ENCODE results near the gene HSPG2. TPM values are rescaled to one million over a fixed set of nuclear protein-coding genes. Genes with fewer than 3 reads are reported as not detected.

HSPG2 gene
- total RNA-seq, 1 donor from 2014 or later: 656 TPM

- H3K27me3 Mint-ChIP-seq: no peaks in the 10 kb centered on the region
- no peak for DNase-seq (ENCODE audit: low spot score, unreplicated experiment)
- H3K4me3 Mint-ChIP-seq (ENCODE audit: low read depth): no peak overlapping the region
- H3K27ac Mint-ChIP-seq: no peak overlapping the region
- TF ChIP-seq CTCF (IDR thresholded peaks at IDR 0.05; ENCODE audit: unreplicated experiment): no peak
- no peaks in the 10 kb centered on the region for H3K9me3 Mint-ChIP-seq (ENCODE audit: low read depth)
- H3K4me1 Mint-ChIP-seq (ENCODE audit: low read depth): peaks cover 36% of the 10 kb centered on the region
- peaks cover 4% of the 10 kb centered on the region for H3K36me3 Mint-ChIP-seq (ENCODE audit: insufficient read depth)
Observed at GRCh38 chr1:21904454-21904703, 32.7 kb downstream of the HSPG2 start.

GRCh38 chr1:21903638-21904453, 33.3 kb downstream of the HSPG2 start:
- no peak overlapping the region for H3K4me3 Mint-ChIP-seq (ENCODE audit: low read depth)
- H3K36me3 Mint-ChIP-seq (ENCODE audit: insufficient read depth): peaks cover 4% of the 10 kb centered on the region
- peaks cover 36% of the 10 kb centered on the region for H3K4me1 Mint-ChIP-seq (ENCODE audit: low read depth)
- H3K9me3 Mint-ChIP-seq (ENCODE audit: low read depth): no peaks in the 10 kb centered on the region
- TF ChIP-seq CTCF (IDR thresholded peaks at IDR 0.05; ENCODE audit: unreplicated experiment): no peak
- no peak overlapping the region for H3K27ac Mint-ChIP-seq
- no peak for DNase-seq (ENCODE audit: low spot score, unreplicated experiment)
- no peaks in the 10 kb centered on the region for H3K27me3 Mint-ChIP-seq

- H3K9me3 Mint-ChIP-seq (ENCODE audit: low read depth): no peaks in the 10 kb centered on the region
- H3K27ac Mint-ChIP-seq: peak overlapping the region; percentile 88
- DNase-seq (ENCODE audit: low spot score, unreplicated experiment): no peak
- H3K36me3 Mint-ChIP-seq (ENCODE audit: insufficient read depth): peaks cover 4% of the 10 kb centered on the region
- H3K4me1 Mint-ChIP-seq (ENCODE audit: low read depth): peaks cover 38% of the 10 kb centered on the region
- no peak for TF ChIP-seq CTCF (IDR thresholded peaks at IDR 0.05; ENCODE audit: unreplicated experiment)
- H3K27me3 Mint-ChIP-seq: no peaks in the 10 kb centered on the region
- H3K4me3 Mint-ChIP-seq (ENCODE audit: low read depth): peak overlapping the region; percentile 5
Observed at GRCh38 chr1:21902026-21903012, 34.8 kb downstream of the HSPG2 start.

- Mint-ChIP-seq H3K4me3 (ENCODE audit: low read depth) (no peak overlapping the region), H3K4me1 (ENCODE audit: low read depth) (peaks cover 44% of the 10 kb centered on the region), H3K27me3 (no peaks in the 10 kb centered on the region), H3K9me3 (ENCODE audit: low read depth) (no peaks in the 10 kb centered on the region), H3K27ac (peak overlapping the region; percentile 31), H3K36me3 (ENCODE audit: insufficient read depth) (peaks cover 4% of the 10 kb centered on the region)
- TF ChIP-seq CTCF (IDR thresholded peaks at IDR 0.05; ENCODE audit: unreplicated experiment): no peak
- no peak for DNase-seq (ENCODE audit: low spot score, unreplicated experiment)
Observed at GRCh38 chr1:21901473-21901847, 35.6 kb downstream of the HSPG2 start.

- H3K27ac Mint-ChIP-seq: no peak overlapping the region
- no peak for DNase-seq (ENCODE audit: low spot score, unreplicated experiment)
- no peak for TF ChIP-seq CTCF (IDR thresholded peaks at IDR 0.05; ENCODE audit: unreplicated experiment)
- no peaks in the 10 kb centered on the region for H3K9me3 Mint-ChIP-seq (ENCODE audit: low read depth)
- no peak overlapping the region for H3K4me3 Mint-ChIP-seq (ENCODE audit: low read depth)
- peaks cover 4% of the 10 kb centered on the region for H3K36me3 Mint-ChIP-seq (ENCODE audit: insufficient read depth)
- H3K4me1 Mint-ChIP-seq (ENCODE audit: low read depth): peaks cover 44% of the 10 kb centered on the region
- no peaks in the 10 kb centered on the region for H3K27me3 Mint-ChIP-seq
Observed at GRCh38 chr1:21900766-21901472, 36.2 kb downstream of the HSPG2 start.
